Neuron (in vitro differentiated cells): ENCODE measurements around the gene HSD3B7.

ENCODE experiments used
- H2AFZ ChIP-seq: one replicate; pipeline ENCODE4 v1.6.1; 2013; ENCODE audit warnings: low read depth, mild to moderate bottlenecking, inconsistent platforms, low read length, moderate library complexity
- H3K27me3 ChIP-seq: one replicate; pipeline ENCODE4 v1.6.1; 2013; ENCODE audit warnings: low read length; ENCODE audit not compliant: insufficient read depth
- H3K36me3 ChIP-seq: one replicate; pipeline ENCODE4 v1.6.1; 2013; ENCODE audit warnings: low read length; ENCODE audit not compliant: insufficient read depth
- H3K4me1 ChIP-seq: one replicate; pipeline ENCODE4 v1.6.1; 2013; ENCODE audit warnings: low read length; ENCODE audit not compliant: insufficient read depth
- H3K4me3 ChIP-seq: 2 replicates; pipeline ENCODE4 v1.5.1; 2013; ENCODE audit warnings: mild to moderate bottlenecking, low read length, moderate library complexity
- H3K9me3 ChIP-seq: one replicate; pipeline ENCODE4 v1.6.1; 2013; ENCODE audit warnings: low read length

HSD3B7 gene

GRCh38 chr16:30992931-30993816, 8.2 kb downstream of the HSD3B7 start:
- H3K4me3 ChIP-seq, result no peak overlapping the region
- peaks cover 5% of the 10 kb centered on the region for H3K9me3 ChIP-seq
- H3K36me3 ChIP-seq, result peaks cover 2% of the 10 kb centered on the region
- H3K4me1 ChIP-seq, result no peaks in the 10 kb centered on the region
- no peak overlapping the region for H2AFZ ChIP-seq
- no peaks in the 10 kb centered on the region for H3K27me3 ChIP-seq

GRCh38 chr16:30995927-30996323, 10.9 kb downstream of the HSD3B7 start:
- Histone ChIP-seq H3K27me3 (no peaks in the 10 kb centered on the region), H3K9me3 (peaks cover 5% of the 10 kb centered on the region), H3K4me3 (no peak overlapping the region), H2AFZ (no peak overlapping the region), H3K36me3 (peaks cover 2% of the 10 kb centered on the region), H3K4me1 (no peaks in the 10 kb centered on the region)

- Histone ChIP-seq H3K36me3 (peaks cover 2% of the 10 kb centered on the region), H2AFZ (no peak overlapping the region), H3K9me3 (peaks cover 5% of the 10 kb centered on the region), H3K4me3 (no peak overlapping the region), H3K4me1 (no peaks in the 10 kb centered on the region), H3K27me3 (no peaks in the 10 kb centered on the region)
Measured at GRCh38 chr16:30996324-30996984, 11.4 kb downstream of the HSD3B7 start.

GRCh38 chr16:30996985-30997724, 12.1 kb downstream of the HSD3B7 start:
- Histone ChIP-seq H3K4me3 (no peak overlapping the region), H2AFZ (no peak overlapping the region), H3K36me3 (no peaks in the 10 kb centered on the region), H3K9me3 (peaks cover 5% of the 10 kb centered on the region), H3K27me3 (no peaks in the 10 kb centered on the region), H3K4me1 (peaks cover 2% of the 10 kb centered on the region)

GRCh38 chr16:30997725-30998711, 13.0 kb downstream of the HSD3B7 start:
- Histone ChIP-seq H3K27me3 (no peaks in the 10 kb centered on the region), H3K36me3 (no peaks in the 10 kb centered on the region), H3K4me1 (peaks cover 5% of the 10 kb centered on the region), H3K9me3 (peaks cover 5% of the 10 kb centered on the region), H2AFZ (no peak overlapping the region), H3K4me3 (no peak overlapping the region)

GRCh38 chr16:30998852-30999761, 14.1 kb downstream of the HSD3B7 start:
- H3K27me3 ChIP-seq, result no peaks in the 10 kb centered on the region
- peaks cover 5% of the 10 kb centered on the region for H3K9me3 ChIP-seq
- H3K4me3 ChIP-seq, result no peak overlapping the region
- H3K4me1 ChIP-seq, result peaks cover 5% of the 10 kb centered on the region
- H2AFZ ChIP-seq, result no peak overlapping the region
- no peaks in the 10 kb centered on the region for H3K36me3 ChIP-seq

- Histone ChIP-seq H3K4me3 (no peak overlapping the region), H3K27me3 (no peaks in the 10 kb centered on the region), H3K9me3 (peaks cover 5% of the 10 kb centered on the region), H3K4me1 (peaks cover 6% of the 10 kb centered on the region), H3K36me3 (no peaks in the 10 kb centered on the region), H2AFZ (no peak overlapping the region)
Measured at GRCh38 chr16:31000671-31001382, 15.8 kb downstream of the HSD3B7 start.

GRCh38 chr16:31001507-31002249, 16.7 kb downstream of the HSD3B7 start:
- Histone ChIP-seq H2AFZ (no peak overlapping the region), H3K4me3 (no peak overlapping the region), H3K27me3 (no peaks in the 10 kb centered on the region), H3K36me3 (no peaks in the 10 kb centered on the region), H3K4me1 (peaks cover 15% of the 10 kb centered on the region), H3K9me3 (peaks cover 5% of the 10 kb centered on the region)

- peaks cover 15% of the 10 kb centered on the region for H3K4me1 ChIP-seq
- H3K4me3 ChIP-seq, result no peak overlapping the region
- H3K9me3 ChIP-seq, result peaks cover 5% of the 10 kb centered on the region
- no peaks in the 10 kb centered on the region for H3K27me3 ChIP-seq
- no peaks in the 10 kb centered on the region for H3K36me3 ChIP-seq
- no peak overlapping the region for H2AFZ ChIP-seq
Measured at GRCh38 chr16:31002250-31002700, 17.3 kb downstream of the HSD3B7 start.

- H3K36me3 ChIP-seq, result no peaks in the 10 kb centered on the region
- H3K4me3 ChIP-seq, result no peak overlapping the region
- no peaks in the 10 kb centered on the region for H3K9me3 ChIP-seq
- peaks cover 15% of the 10 kb centered on the region for H3K4me1 ChIP-seq
- H2AFZ ChIP-seq, result no peak overlapping the region
- H3K27me3 ChIP-seq, result no peaks in the 10 kb centered on the region
Measured at GRCh38 chr16:31002862-31003341, 17.9 kb downstream of the HSD3B7 start.
